ENCODE results near the gene G0S2.

Gene G0S2

GRCh38 chr1:209717818-209718217 lies 42.6 kb downstream of the G0S2 start:
- DNase-seq (ENCODE audit: insufficient read length, low spot score) (no peak), FAIRE-seq (no peak)
- no peak for TF ChIP-seq CTCF (IDR thresholded peaks at IDR 0.05; ENCODE audit: insufficient read depth, missing control alignments)

- no peak for DNase-seq (ENCODE audit: insufficient read length, low spot score)
- no peak for TF ChIP-seq CTCF (IDR thresholded peaks at IDR 0.05; ENCODE audit: insufficient read depth, missing control alignments)
- no peak for FAIRE-seq
Observed at GRCh38 chr1:209720326-209720725, 45.1 kb downstream of the G0S2 start.

GRCh38 chr1:209720826-209721225 lies 45.6 kb downstream of the G0S2 start:
- DNase-seq (ENCODE audit: insufficient read length, low spot score) (no peak), FAIRE-seq (no peak)
- TF ChIP-seq CTCF (IDR thresholded peaks at IDR 0.05; ENCODE audit: insufficient read depth, missing control alignments): no peak

GRCh38 chr1:209721323-209721722 lies 46.1 kb downstream of the G0S2 start:
- no peak for TF ChIP-seq CTCF (IDR thresholded peaks at IDR 0.05; ENCODE audit: insufficient read depth, missing control alignments)
- FAIRE-seq (no peak), DNase-seq (ENCODE audit: insufficient read length, low spot score) (no peak)

- DNase-seq (ENCODE audit: insufficient read length, low spot score) (no peak), FAIRE-seq (no peak)
- TF ChIP-seq CTCF (IDR thresholded peaks at IDR 0.05; ENCODE audit: insufficient read depth, missing control alignments): no peak
Observed at GRCh38 chr1:209723265-209723664, 48.1 kb downstream of the G0S2 start.

- DNase-seq (ENCODE audit: insufficient read length, low spot score) (no peak), FAIRE-seq (no peak)
- no peak for TF ChIP-seq CTCF (IDR thresholded peaks at IDR 0.05; ENCODE audit: insufficient read depth, missing control alignments)
Observed at GRCh38 chr1:209723756-209724693, 48.8 kb downstream of the G0S2 start.

All from D721Med (cell line).